ENCODE results near the gene PFKFB3.

The PFKFB3 gene

DNA sequence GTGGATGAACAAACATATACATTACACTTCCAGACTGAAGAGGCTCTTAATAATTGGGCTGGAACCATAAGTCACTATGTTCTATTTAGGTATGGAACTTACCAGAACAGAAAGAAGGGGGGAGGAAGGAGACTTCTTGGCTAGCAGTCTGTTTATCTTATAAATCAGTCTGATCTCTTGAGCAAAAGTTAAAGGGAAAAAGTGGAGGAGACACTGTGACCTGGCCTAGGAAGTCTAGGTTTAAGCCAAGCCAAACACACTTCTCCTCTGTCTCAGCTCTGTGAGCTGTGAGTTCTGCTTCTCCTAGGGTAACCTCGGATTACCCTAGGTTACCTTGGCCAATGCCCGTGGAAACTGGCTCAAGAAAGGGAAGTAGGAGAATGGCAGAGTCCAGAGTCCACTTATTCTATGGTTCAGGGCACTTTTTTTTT is 95.2 kb downstream of the PFKFB3 start:
- Mint-ChIP-seq H3K4me1 (peaks cover 80% of the 10 kb centered on the region), H3K27ac (peak overlapping the region; percentile 69)

DNA sequence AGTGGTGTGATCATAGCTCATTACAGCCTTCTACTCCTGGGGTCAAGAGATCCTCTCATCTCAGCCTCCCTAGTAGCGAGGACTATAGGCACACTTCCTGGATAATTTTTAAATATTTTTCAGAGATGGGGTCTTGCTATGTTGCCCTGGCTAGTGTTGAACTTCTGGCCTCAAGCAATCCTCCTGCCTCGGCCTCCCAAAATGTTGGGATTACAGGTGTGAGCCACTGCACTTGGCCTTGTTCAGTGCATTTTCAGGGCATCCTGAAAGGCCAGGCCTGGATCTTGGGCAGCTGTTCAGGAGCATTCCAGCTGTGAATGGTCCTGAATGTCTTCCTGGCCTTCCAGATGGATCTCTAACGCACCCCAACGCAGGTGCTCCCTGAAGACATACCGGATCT is 95.7 kb downstream of the PFKFB3 start:
- Mint-ChIP-seq H3K36me3 (peaks cover 7% of the 10 kb centered on the region), H3K27ac (peak overlapping the region; percentile 96), H3K9me3 (peaks cover 2% of the 10 kb centered on the region), H3K4me1 (peaks cover 84% of the 10 kb centered on the region), H3K4me3 (no peak overlapping the region), H3K27me3 (no peaks in the 10 kb centered on the region)
- ATAC-seq: no peak

More for the DNA sequence above, 95.2 kb downstream of the PFKFB3 start:
- peaks cover 7% of the 10 kb centered on the region for H3K36me3 Mint-ChIP-seq
- H3K4me3 Mint-ChIP-seq: no peak overlapping the region
- no peak for ATAC-seq
- no peaks in the 10 kb centered on the region for H3K27me3 Mint-ChIP-seq
- H3K9me3 Mint-ChIP-seq: peaks cover 2% of the 10 kb centered on the region

DNA sequence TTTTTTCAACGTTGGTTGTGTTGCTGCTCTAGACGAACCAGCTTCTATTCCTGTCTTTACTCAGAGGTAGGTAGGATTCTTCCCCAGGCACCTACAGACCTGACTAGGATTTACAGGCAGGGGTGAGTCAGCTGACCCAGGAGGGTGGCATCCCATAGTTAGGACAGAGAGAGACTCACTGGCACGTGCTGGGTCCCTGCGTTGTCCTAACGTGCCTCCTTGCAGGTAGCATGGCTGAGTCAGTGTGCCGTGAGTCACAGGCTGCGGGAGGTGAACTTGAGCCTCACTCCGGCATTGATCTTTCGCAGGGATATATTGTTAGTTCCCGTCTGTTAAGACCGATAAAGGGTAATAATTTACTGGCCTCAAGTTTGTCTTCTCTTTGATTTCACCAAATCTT is 96.5 kb downstream of the PFKFB3 start:
- no peak for ATAC-seq

DNA sequence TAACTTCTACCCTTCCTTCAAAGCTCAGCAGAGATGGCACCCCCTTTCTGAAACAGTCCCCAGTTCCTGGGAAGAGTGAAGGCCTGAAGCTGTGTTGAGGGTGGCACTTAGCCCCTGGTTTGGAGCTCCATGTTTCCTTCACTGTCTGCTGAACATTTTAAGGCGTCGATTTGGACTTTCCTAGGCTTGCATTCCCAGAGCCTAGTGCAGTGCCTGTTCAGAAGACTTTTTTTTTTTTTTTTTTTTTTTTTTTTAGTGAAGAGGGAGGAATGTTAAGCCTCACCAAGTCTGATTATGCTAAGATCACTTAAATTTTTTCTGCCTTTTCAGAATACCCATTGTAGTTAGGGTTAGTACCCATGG is 97.0 kb downstream of the PFKFB3 start:
- H3K9me3 Mint-ChIP-seq: peaks cover 2% of the 10 kb centered on the region
- ATAC-seq: no peak
- peak overlapping the region; percentile 96 for H3K27ac Mint-ChIP-seq
- no peaks in the 10 kb centered on the region for H3K27me3 Mint-ChIP-seq
- H3K4me1 Mint-ChIP-seq: peaks cover 75% of the 10 kb centered on the region
- H3K36me3 Mint-ChIP-seq: no peaks in the 10 kb centered on the region
- peak overlapping the region; percentile 71 for H3K4me3 Mint-ChIP-seq

More for the DNA sequence above, 96.5 kb downstream of the PFKFB3 start:
- peak overlapping the region; percentile 13 for H3K4me3 Mint-ChIP-seq
- no peaks in the 10 kb centered on the region for H3K27me3 Mint-ChIP-seq
- peak overlapping the region; percentile 96 for H3K27ac Mint-ChIP-seq
- peaks cover 2% of the 10 kb centered on the region for H3K9me3 Mint-ChIP-seq
- H3K4me1 Mint-ChIP-seq: peaks cover 80% of the 10 kb centered on the region
- H3K36me3 Mint-ChIP-seq: peaks cover 2% of the 10 kb centered on the region

DNA sequence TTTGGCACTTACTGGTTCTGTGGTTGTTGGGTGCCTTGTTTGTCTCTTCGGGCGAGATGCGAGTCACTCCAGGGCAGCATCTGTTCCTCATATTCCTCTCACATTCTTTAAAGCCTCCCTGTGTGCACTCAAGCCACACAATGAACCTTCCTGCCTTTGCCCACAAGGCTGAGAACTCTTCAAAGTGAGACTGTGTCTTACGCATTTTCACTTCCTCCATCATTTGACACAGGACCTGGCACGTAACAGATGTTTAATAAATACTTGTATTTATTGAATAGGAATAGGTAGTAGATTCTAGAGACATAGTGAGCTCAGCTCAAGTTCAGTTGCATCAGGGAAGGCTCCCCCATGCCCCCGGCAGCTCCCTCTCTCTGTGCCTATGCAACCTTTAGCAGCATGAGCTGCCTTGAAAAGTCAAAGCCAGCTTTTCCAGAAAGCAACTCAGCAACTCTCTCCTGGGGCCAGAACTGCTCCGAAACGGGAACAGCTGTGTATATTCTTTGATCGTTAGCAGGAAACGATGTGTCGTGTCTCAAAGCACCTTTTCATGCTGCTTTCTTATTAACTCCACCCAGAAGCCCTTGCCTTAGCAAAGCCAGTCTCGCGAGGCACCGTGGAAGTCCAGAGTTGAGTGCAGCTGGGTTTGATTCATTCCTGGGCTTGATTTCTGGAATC is 97.5 kb downstream of the PFKFB3 start:
- H3K9me3 Mint-ChIP-seq: peaks cover 2% of the 10 kb centered on the region
- peak overlapping the region; percentile 71 for H3K4me3 Mint-ChIP-seq

DNA sequence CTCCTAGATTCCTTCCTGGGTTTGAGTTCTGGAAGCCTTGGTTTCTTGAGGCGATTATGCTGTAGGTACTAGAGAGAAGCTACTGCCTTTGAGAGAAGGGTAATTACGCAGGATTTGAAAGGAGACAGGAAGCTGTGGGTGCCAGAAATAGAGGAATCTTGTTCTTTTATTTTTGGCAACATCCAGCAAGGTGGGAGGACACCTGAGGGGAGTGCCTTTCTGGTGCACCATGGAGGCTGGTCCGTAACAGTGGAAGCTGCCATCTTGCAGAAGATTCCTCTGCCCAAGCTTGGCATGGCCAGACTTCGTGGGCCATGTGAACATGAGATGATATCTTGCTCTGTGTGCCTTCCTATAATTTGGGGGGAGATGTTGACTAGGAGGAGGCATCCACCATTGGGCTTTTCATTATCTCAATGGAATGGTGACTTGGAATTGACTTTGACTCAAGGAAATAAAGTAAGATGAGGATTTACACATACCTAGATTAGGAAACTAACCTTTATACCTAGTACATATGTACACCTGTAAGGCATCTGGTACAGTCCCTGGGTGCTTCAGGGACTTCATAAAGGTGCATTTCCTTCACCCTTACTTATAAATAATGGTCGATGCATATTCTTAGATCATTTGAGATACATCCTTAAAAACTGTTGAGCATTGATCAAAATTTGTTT is 98.2 kb downstream of the PFKFB3 start:
- H3K36me3 Mint-ChIP-seq: peaks cover 2% of the 10 kb centered on the region
- H3K4me1 Mint-ChIP-seq: peaks cover 74% of the 10 kb centered on the region
- no peaks in the 10 kb centered on the region for H3K27me3 Mint-ChIP-seq
- peak overlapping the region; percentile 96 for H3K27ac Mint-ChIP-seq
- ATAC-seq: no peak
- H3K9me3 Mint-ChIP-seq: peaks cover 2% of the 10 kb centered on the region
- H3K4me3 Mint-ChIP-seq: peak overlapping the region; percentile 71

More for the DNA sequence above, 97.5 kb downstream of the PFKFB3 start:
- Mint-ChIP-seq H3K36me3 (no peaks in the 10 kb centered on the region), H3K4me1 (peaks cover 72% of the 10 kb centered on the region), H3K27ac (peak overlapping the region; percentile 96), H3K27me3 (no peaks in the 10 kb centered on the region)
- peak; percentile 93 for ATAC-seq

DNA sequence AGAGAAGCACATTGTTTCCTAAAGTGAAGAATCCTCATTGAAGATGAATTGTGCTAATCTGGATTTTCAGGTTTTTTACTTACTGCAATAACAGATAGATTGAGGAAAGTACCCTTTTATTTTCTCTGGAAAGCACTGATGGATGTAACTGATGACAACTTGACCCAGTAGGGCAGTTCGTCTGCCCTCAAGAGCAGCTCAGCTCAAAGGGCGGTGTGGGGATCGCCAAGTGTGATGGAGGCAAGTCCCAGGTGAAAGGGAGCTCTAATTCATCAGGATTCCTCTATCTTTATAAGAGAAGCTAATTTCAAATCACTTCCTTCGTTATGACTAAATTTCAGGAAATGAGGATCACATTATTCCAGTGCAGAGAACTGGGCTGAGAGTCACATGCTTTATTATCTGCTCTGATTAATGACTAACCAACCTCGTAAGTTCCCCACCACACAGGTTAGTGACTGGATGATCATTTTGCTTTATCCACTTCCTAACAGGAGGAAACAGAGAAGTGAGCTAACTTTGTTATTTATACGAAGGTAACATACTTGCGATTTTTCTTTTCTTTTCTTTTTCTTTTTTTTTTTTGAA is 98.8 kb downstream of the PFKFB3 start:
- Mint-ChIP-seq H3K27ac (peak overlapping the region; percentile 96), H3K36me3 (peaks cover 4% of the 10 kb centered on the region), H3K9me3 (peaks cover 2% of the 10 kb centered on the region), H3K4me1 (peaks cover 70% of the 10 kb centered on the region), H3K27me3 (no peaks in the 10 kb centered on the region), H3K4me3 (no peak overlapping the region)
- no peak for ATAC-seq

Measured in stimulated activated memory B cell treated with anti-CD40 and anti-IgM and Interleukin-4, amounts not matched to agents 10 μg/mL and 1 μg/mL and 100 μg/mL, for 72 hours (primary cell).